HG03460 (cell line): Measurements from ENCODE around the gene VWF.

Experiments
- ATAC-seq: cut with Tn5 transposase; IDR thresholded peaks from one replicate; pipeline ENCODE4 v1.9.1; 2021; ENCODE audit not compliant: unreplicated experiment

VWF gene

GRCh38 chr12:6062757-6063735 lies 61.4 kb downstream of the VWF start:
- no peak for ATAC-seq

DNA sequence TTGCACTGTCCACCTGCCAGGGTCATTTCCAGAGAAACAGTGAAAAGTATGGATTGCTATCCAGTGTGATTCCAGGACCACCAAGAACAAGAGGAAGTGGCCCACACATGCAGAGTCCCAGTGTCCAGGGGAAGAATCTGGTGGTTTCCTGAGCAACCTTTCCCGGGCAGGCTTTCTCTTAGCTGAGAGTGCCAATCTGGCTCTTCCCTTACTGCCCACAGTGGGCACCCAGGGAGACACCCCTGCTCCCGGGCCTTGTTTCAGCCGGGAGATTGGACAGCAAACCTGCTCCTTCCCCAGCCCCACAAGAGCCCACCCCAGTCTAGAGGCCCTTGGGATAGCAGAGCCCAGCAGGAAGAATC lies 62.1 kb downstream of the VWF start:
- no peak for ATAC-seq

DNA sequence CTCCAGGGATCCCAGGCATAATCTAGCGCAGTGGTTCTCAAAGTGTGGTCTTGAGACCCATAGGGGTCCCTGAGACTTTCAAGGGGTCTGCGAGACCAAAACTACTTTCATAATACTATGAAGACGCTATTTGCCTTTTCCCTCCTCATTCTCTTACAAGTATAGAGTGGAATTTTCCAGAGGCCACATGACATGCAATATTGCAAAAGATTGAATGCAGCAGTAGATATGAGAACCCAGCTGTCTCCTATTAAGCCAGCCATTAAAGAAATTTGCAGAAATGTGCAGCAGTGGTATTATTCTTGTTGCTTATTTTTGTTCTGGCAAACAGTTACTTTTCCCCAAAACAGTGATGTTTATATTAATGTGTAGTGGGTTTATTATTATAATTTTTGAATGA lies 62.8 kb downstream of the VWF start:
- ATAC-seq: no peak

DNA sequence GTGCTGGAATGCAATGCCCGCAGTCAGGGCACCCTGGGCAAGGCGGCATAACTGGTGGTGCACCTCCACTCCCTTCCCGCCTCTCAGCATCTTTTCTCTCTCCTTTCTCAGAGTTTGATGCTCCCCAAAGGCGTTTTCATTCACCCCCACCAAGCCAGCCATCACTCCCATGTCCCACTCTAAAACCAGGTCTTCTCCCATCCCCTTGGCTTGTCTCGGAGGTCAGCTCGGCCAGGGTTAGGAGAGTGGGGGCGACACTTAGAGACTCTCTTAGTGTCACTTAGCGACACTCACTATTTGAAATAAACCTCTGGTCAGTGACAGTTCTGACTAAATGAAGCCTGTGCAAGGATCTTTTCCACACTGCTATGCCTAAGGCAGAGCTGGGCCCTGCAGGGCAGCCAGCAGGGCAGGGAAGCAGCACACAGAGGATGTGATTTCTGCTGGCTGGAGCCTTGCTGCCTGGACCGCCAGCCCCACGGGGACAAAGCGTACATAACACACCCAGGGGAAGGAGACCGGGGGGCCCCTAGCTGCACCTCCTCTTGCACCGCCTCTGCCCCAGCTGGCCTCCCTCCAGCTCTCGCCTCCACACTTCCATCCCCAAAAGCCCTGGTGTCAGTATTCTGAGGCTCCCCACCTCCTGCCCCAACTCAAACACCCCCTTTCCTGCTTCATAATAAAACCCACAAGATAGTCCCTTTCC lies 64.5 kb downstream of the VWF start:
- no peak for ATAC-seq

GRCh38 chr12:6059221-6059620 lies 65.2 kb downstream of the VWF start:
- no peak for ATAC-seq

- no peak for ATAC-seq
Observed at GRCh38 chr12:6058481-6059161, 65.8 kb downstream of the VWF start.

- no peak for ATAC-seq
Observed at GRCh38 chr12:6057700-6058099, 66.8 kb downstream of the VWF start.

DNA sequence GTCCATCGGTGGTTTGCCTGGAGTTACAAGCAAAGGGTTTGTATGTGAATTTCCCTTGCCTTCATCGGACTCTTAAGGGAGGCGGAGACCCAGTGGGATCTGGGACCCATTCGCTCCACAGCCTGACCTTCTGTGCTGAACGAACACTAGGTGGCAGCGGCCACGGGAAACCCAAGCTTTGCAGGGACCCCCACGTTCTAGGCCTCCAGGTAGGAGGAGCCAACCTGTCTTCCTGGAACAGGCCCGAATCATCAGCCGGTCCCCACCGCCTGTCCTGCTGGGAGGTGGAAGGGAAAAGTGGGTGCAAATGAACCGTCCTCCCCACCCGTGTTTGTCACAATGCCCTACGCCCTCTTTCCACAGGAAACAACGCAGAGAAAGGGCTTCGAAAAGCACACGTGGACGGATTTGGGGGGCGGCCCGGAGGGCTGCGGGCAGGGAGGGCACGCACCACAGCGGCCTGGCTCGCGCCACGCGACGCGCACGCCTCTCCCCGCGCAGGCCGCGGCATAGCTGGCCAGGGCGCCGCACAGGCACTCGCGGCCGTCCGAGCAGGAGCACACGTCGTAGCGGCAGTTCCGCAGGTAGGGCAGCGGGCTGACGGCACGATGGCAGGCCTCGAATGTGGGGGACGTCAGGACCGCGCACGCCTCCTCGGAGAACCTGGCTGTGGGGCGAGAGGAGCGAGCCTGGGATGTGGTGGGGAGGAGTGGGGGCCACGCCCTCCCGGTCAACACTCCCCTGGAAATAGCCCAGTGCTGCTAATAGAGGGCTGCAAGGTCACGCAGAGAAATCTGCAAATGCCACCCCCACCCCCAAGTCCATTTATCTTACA lies 67.8 kb downstream of the VWF start:
- ATAC-seq: no peak

DNA sequence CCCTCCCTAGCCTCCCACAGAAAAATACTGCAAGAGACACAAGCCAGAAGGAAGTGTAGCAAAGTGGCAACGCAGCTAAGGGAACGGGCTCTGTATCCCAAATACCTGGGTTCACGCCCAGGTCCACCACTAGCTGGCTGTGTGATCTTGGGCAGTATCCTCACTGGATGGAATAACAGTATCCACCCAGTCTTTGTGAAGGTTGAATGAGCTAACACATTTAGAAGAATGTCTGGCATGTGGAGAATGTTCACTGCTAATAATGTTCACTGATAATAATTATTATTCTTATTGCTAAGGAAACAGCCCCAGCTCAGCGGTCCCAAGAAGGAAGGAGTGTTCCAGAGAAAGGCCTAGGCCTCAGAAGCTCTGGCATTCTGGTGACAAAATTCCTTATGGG lies 70.9 kb downstream of the VWF start:
- no peak for ATAC-seq

DNA sequence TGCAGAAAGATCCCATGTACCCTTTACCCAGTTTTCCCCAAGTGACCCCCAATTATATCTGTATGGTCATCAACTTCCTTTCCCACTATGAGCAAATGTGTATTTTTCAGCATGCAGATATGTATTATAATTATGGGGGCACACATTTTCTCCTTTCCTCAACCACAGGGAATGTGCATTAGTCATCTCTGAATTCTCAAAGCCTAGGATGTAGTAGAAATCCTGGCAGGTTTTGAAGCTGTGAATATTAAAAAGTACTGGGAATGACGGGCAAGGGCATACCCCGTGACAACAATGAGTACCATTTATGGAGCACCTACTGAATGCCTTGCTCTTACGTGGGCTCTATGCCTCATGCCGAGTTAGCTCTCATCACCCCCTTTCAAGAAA lies 71.5 kb downstream of the VWF start:
- ATAC-seq: no peak

DNA sequence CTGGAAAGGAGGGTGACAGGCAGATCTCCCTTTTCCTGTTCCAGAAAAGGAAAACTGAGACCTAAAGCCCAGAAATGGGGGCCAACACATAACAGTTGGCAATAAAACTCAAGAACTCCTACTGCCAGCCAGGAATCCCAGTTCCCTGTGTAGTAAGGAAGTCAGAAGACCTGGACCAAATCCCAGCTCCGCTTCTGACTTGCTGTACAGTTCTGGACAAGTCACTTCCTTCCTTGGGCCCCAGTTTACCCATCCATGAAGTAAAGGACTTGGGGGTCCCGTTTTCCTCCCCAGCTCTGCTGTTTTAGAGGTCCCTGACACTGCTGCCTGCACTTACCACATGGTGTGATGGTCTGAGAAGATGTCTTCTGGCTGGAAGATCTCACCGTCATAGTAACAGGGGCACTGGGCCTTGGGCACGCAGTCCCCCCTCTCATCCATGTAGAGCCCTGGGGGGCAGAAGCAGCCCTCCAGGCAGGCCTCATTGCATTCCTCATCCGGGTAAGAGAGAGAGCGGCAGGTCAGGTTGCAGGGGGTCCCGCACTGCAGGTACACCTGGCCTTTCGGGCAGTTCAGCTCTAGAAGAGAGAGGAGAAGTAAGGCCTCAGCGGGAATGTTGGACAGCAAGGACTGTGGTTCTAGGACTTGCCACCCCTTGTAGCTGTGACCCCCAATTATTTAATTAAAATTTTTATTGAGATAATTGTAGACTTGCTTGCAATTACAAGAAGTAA lies 72.1 kb downstream of the VWF start:
- no peak for ATAC-seq

- ATAC-seq: no peak
Observed at GRCh38 chr12:6049992-6050391, 74.5 kb downstream of the VWF start.

GRCh38 chr12:6049587-6049986 lies 74.9 kb downstream of the VWF start:
- no peak for ATAC-seq

GRCh38 chr12:6047249-6048237 lies 76.9 kb downstream of the VWF start:
- no peak for ATAC-seq

GRCh38 chr12:6046511-6047180 lies 77.8 kb downstream of the VWF start:
- no peak for ATAC-seq

DNA sequence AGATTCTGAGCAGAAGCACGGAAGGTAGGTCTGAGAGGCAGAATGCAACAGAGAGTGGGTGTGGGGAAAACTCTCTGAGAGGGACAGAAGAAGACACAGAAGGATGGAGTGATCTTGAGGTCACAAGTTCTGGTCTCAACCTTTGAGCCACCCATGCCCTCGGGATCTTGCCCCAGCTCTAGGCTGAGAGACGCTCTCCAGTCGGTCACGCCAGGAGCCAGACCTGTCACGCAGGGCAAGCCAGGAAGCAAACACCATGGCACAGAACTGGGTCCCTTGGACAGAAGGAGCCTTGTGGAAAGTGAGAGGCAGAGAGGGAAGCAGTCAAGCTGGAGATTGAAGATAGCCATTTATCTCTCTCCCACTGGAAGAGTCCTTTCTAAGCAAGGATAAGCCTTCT lies 79.0 kb downstream of the VWF start:
- ATAC-seq: no peak

DNA sequence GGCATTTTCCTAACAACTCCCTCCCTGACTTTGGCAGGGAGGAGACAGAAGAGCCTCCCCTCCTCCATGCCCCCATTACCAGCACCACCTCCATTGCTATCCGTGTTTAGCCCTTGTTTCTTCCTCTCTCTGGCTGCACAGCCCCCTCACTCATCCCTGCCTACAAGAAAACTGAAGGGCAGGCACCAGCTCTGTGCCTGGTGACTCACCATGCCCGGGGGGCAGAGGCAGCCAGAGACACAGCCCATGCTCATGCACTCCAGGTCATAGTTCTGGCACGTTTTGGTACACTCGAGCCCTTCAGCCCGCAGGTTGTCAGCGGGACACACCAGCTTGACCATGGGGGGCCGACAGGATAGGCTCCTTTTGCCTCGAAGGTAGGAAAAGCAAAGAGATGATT lies 80.4 kb downstream of the VWF start:
- no peak for ATAC-seq

DNA sequence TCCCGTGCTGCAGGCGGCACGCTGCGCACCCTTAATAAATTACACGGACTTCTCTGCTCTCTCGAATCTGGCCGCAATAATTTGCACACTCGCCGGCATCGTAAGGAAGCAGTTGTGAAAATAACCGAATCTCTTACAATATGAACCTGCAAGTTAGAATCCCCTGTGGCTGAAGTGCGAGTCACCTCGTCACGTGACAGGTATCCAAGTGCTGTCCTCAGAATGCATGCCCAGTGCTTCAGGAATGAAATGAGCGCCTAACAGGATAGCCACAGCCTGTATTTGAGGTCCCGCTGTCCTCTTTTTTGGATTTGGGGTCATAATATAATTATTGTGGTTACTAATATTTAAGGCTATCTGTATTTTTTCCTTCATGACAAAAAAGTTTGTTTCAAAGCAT lies 82.0 kb downstream of the VWF start:
- no peak for ATAC-seq

DNA sequence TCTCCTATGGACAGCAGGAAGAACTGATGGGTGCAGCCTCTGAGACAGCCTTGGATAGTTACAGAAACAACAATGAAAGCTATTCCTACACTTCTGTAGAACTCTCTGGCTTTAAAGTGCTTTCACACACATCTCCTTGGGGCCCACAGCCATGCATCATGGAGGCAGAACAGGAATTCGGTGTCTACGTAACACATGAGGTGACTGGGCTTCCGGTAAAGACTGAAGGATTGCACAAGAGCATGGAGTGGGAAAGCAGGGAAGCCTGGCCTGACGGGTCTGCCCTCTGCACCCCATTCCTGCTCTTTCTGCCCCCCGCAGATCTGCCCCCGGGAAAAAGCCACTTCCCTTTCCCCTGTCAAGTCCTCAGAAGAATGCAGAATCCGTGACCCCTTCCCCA lies 82.6 kb downstream of the VWF start:
- ATAC-seq: no peak
